Stimulated activated CD4-positive, alpha-beta T cell treated with anti-CD3 and anti-CD28 coated beads, TNF-alpha, amount 100 ng/mL, for 1 hour (primary cell): ENCODE results near the gene ACER3.
"Not testable (repeated sequence)": the region's sequence is repeated elsewhere in the genome, so short reads cannot be mapped to it uniquely, and the experiment has no call there.

Source experiments
- DNase-seq, 3 donors: peaks; one replicate each; pipeline ENCODE4 v3.0.0-alpha.2; 2020; ENCODE audit warnings: low read depth in 3 of 3, low spot score in 1 of 3

The ACER3 gene

GRCh38 chr11:76872959-76873827 is 12.5 kb downstream of the ACER3 start:
- no peak for DNase-seq

GRCh38 chr11:76878014-76878413 is 17.3 kb downstream of the ACER3 start:
- DNase-seq, result no peak

GRCh38 chr11:76880314-76880713 is 19.6 kb downstream of the ACER3 start:
- no peak for DNase-seq

GRCh38 chr11:76880956-76881355 is 20.2 kb downstream of the ACER3 start:
- DNase-seq, result no peak

GRCh38 chr11:76885390-76886097 is 24.8 kb downstream of the ACER3 start:
- DNase-seq, result no peak

- DNase-seq, result no peak
Measured at GRCh38 chr11:76888989-76889388, 28.3 kb downstream of the ACER3 start.

- no peak for DNase-seq
Measured at GRCh38 chr11:76889411-76889975, 28.8 kb downstream of the ACER3 start.

- DNase-seq, result no peak
Measured at GRCh38 chr11:76890329-76890728, 29.6 kb downstream of the ACER3 start.

GRCh38 chr11:76891285-76891684 is 30.6 kb downstream of the ACER3 start:
- no peak for DNase-seq

- no peak for DNase-seq
Measured at GRCh38 chr11:76891793-76892192, 31.1 kb downstream of the ACER3 start.

- no peak for DNase-seq
Measured at GRCh38 chr11:76892306-76892705, 31.6 kb downstream of the ACER3 start.

GRCh38 chr11:76897233-76897632 is 36.5 kb downstream of the ACER3 start:
- DNase-seq, result no peak

- no peak for DNase-seq
Measured at GRCh38 chr11:76901144-76901543, 40.4 kb downstream of the ACER3 start.

GRCh38 chr11:76901622-76902021 is 40.9 kb downstream of the ACER3 start:
- not testable (repeated sequence) for DNase-seq

GRCh38 chr11:76902121-76903014 is 41.6 kb downstream of the ACER3 start:
- DNase-seq, result no peak

- no peak for DNase-seq
Measured at GRCh38 chr11:76903325-76903724, 42.6 kb downstream of the ACER3 start.

GRCh38 chr11:76910620-76911414 is 50.1 kb downstream of the ACER3 start:
- no peak for DNase-seq

GRCh38 chr11:76911415-76911808 is 50.7 kb downstream of the ACER3 start:
- no peak for DNase-seq

- no peak for DNase-seq
Measured at GRCh38 chr11:76916712-76917111, 56.0 kb downstream of the ACER3 start.

GRCh38 chr11:76918941-76919386 is 58.2 kb downstream of the ACER3 start:
- no peak for DNase-seq
